Fibroblast of pulmonary artery (primary cell): ENCODE measurements around the gene SORBS1.

ENCODE experiments used
- DNase-seq: peaks from one replicate; pipeline ENCODE4 v3.0.0-alpha.2; 2010; ENCODE audit warnings: low read depth
- H3K4me3 ChIP-seq: replicated peaks from 2 replicates; pipeline ENCODE4 v1.5.1; 2011; ENCODE audit warnings: low read depth, mild to moderate bottlenecking, control low read depth, low read length, moderate library complexity
- TF ChIP-seq, protein P1 (sequence below): IDR thresholded peaks from 2 replicates; pipeline ENCODE4 v1.5.1; 2011; ENCODE audit warnings: mild to moderate bottlenecking, control low read depth, low read length, inconsistent platforms; ENCODE audit errors: missing control alignments

The SORBS1 gene

DNA sequence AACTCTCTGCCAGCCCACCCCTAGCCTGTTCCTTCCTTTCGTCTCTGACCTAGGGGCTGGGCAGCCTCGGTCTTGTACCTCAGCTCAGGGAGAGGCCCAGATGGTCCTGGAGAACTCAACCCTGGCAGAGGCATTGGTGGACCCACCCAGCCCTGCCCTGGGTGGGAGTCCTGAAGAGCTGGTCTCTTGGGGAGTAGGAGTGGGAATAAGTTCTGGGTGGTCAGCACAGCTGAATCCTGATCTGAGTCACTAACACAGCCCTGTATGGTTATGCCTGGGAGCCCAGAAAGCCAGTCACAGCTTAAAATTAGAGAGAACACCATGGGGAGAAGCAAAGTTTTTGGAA, 84.0 kb downstream of the SORBS1 start:
- no peak overlapping the region for H3K4me3 ChIP-seq
- TF ChIP-seq, protein P1, sequence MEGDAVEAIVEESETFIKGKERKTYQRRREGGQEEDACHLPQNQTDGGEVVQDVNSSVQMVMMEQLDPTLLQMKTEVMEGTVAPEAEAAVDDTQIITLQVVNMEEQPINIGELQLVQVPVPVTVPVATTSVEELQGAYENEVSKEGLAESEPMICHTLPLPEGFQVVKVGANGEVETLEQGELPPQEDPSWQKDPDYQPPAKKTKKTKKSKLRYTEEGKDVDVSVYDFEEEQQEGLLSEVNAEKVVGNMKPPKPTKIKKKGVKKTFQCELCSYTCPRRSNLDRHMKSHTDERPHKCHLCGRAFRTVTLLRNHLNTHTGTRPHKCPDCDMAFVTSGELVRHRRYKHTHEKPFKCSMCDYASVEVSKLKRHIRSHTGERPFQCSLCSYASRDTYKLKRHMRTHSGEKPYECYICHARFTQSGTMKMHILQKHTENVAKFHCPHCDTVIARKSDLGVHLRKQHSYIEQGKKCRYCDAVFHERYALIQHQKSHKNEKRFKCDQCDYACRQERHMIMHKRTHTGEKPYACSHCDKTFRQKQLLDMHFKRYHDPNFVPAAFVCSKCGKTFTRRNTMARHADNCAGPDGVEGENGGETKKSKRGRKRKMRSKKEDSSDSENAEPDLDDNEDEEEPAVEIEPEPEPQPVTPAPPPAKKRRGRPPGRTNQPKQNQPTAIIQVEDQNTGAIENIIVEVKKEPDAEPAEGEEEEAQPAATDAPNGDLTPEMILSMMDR: no peak
- DNase-seq: no peak

DNA sequence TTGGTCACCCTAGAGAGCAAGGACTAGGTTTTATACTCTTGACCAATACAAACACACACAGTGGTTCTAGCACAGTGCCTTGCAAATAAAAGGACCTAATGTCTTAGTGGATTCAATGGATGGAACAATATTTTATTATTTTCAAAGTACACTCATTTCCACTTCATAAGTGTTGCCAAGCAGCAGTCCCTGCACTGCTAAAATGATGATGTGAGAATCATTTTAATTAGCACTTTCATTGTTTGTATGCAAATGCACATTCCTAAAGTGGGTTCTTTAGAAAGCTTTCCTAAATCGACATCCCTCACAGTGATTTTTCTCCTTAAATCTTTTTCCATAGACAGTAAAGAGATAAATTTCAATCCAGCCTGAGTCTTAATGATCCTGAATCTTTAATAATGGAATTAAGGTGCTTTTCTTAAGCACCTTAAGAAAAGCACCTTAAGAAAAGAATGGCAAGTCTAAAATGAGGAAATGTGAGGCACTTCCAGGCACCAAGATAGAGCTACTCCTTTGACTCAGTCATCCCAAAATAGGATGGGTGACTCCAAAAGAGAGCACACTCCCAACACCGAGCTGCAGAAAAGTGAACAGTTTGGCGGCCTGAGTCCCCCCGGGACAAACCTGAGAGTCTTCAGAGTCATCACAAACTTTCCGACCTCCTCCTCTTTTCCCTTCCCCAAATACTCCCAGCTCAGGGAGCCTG, 84.5 kb downstream of the SORBS1 start:
- TF ChIP-seq, protein P1: no peak
- no peak for DNase-seq
- H3K4me3 ChIP-seq: no peak overlapping the region

DNA sequence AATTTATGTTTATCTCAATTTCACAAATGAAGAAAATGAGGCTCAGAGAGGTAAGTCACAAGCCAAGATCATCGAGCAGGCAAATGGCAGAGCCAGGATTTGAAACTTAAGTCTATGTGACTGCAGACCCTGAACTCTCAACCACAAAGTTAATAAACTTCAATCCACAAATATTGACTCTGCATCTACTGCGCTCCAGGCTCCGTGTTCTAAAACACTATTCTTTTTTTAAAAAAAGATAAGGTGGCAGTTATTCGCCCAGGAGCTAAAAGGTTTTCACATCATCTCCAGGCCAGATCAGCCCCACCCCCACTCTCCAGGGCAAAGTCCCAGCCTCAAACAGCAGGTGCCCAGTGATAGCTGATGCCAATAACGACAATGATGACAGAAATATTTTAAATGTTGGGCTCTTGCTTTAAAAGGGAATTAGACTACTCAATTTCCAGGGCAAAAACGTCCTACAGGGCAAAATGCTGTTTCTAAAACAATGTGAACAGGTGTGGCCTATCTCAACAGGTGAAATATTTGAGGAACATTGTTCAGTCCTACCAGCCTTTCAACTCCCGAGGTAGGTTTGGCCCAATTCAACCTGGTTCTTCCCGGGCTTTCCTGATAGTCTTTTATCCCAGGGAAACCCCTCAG, 85.2 kb downstream of the SORBS1 start:
- TF ChIP-seq, protein P1: no peak
- H3K4me3 ChIP-seq: no peak overlapping the region
- no peak for DNase-seq

DNA sequence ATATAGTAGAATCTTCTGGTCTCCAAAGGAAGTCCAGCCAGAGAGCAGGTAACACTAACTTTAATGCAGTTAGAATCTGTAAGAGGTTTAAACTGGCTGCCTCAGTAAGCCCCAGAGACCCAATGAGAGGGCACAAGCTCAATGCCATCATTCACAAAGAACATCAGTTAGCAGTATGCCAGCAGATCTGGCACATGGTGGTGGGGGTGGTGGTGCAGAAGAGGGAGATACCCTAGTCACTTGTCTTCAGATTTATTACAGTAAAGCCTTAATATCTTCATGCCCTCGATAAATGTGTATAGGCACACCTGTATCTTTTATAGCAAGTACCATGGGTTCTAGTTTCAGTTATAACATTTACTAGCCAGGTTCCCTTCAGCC, 86.2 kb downstream of the SORBS1 start:
- no peak overlapping the region for H3K4me3 ChIP-seq
- TF ChIP-seq, protein P1: no peak

DNA sequence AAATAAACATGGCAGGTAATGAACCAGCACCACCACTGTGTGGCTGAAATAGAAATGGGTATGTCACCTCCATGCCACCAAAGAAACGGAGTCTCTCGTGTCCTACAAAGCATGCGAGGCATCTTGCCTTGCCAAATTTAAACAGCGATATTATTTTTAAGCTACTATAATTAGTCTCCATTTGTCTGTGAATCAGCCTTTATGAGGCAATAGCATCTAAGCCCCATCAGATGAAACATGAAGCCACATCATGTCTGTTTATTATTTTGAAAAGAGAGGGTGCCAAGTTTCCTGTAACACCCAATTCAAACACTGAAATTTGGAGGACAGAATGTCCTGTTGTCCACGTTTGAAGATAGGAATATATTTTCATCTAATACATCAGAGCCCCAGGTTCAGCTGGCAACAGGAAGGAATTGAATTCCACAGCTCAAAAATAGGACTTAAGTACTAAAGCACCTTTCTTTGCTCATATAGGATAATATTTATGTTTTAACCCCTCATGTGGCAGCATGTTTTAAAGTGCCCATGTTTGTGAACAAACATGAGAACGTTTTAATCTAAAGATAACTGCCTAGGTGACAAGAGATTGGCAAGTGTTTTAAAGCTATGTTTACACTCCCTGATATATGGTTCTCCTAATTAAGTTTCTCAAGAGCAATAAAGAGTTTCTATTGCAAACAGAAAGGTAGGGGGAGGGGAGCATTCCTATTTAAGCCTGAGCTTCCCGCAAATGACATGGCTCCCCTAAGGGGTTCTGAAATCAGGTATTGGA, 86.8 kb downstream of the SORBS1 start:
- peak; percentile 69 for DNase-seq
- TF ChIP-seq, protein P1: no peak
- H3K4me3 ChIP-seq: no peak overlapping the region

More for the DNA sequence above, 86.2 kb downstream of the SORBS1 start:
- no peak for DNase-seq

GRCh38 chr10:95472304-95473088, 88.7 kb downstream of the SORBS1 start:
- DNase-seq: no peak
- no peak overlapping the region for H3K4me3 ChIP-seq
- TF ChIP-seq, protein P1: no peak
